Naive thymus-derived CD4-positive, alpha-beta T cell (primary cell): ENCODE data around the gene KLC4. TPM values are rescaled to one million over a fixed set of nuclear protein-coding genes. Genes with fewer than 3 reads are reported as not detected.

Experiments
- ATAC-seq: fragments of 150-1000 bp; cut with Tn5 transposase; 2 replicates; pipeline ENCODE4 v1.10.0; 2021; ENCODE audit warnings: mild to moderate bottlenecking, moderate library complexity
- CTCF ChIA-PET: fragments of 350-600 bp; sonication (Branson Sonifier 250); formaldehyde crosslinking; loops from one replicate; lab custom pipeline; 2021; ENCODE audit warnings: antibody characterized with exemption; lab: Charles Lee
- POLR2A ChIA-PET: fragments of 350-600 bp; sonication (Branson Sonifier 250); formaldehyde crosslinking; loops from one replicate; lab custom pipeline; 2021; ENCODE audit warnings: antibody characterized with exemption, inconsistent platforms; lab: Charles Lee
- DNase-seq, 9 donors: peaks; one replicate each; pipeline versions ENCODE4 v3.0.0 to v3.0.0-alpha.2; 2020 to 2022; ENCODE audit warnings: mixed read lengths in 1 of 9
- H3K27ac ChIP-seq: one replicate; pipeline ENCODE4 v1.7.0; 2013; ENCODE audit warnings: mild to moderate bottlenecking, low read depth, low read length, moderate library complexity
- H3K27me3 ChIP-seq, 2 donors: one replicate each; pipeline ENCODE4 v1.7.0; 2013; ENCODE audit warnings: low read length in 2 of 2, mild to moderate bottlenecking in 2 of 2, moderate library complexity in 2 of 2; ENCODE audit not compliant: control insufficient read depth in 2 of 2, insufficient read depth in 2 of 2
- H3K36me3 ChIP-seq, 3 experiments: 1 replicate in 2 of 3; 2 replicates in 1 of 3; pipeline ENCODE4 v1.7.0; 2013; ENCODE audit warnings: low read length in 3 of 3, mild to moderate bottlenecking in 3 of 3, moderate library complexity in 1 of 3; ENCODE audit not compliant: insufficient read depth in 3 of 3, control insufficient read depth in 2 of 3
- H3K4me1 ChIP-seq, 2 donors: one replicate each; pipeline ENCODE4 v1.7.0; 2013; ENCODE audit warnings: low read length in 2 of 2, mild to moderate bottlenecking in 2 of 2, moderate library complexity in 1 of 2; ENCODE audit not compliant: control insufficient read depth in 2 of 2, insufficient read depth in 2 of 2
- H3K4me3 ChIP-seq: 2 replicates; pipeline ENCODE4 v1.7.0; 2013; ENCODE audit warnings: mild to moderate bottlenecking, low read length
- H3K9me3 ChIP-seq, 3 experiments: 1 replicate in 2 of 3; 2 replicates in 1 of 3; pipeline ENCODE4 v1.7.0; 2013; ENCODE audit warnings: low read length in 3 of 3; ENCODE audit not compliant: control insufficient read depth in 2 of 3
- H3K27ac Mint-ChIP-seq, 9 donors: one replicate each; pipeline ENCODE4 v1.8.0; 2020 to 2022; ENCODE audit warnings: mixed read lengths in 9 of 9, mild to moderate bottlenecking in 8 of 9, moderate library complexity in 5 of 9, inconsistent platforms in 2 of 9
- H3K27me3 Mint-ChIP-seq, 5 donors: one replicate each; pipeline ENCODE4 v1.8.0; 2021 to 2022; ENCODE audit warnings: mixed read lengths in 5 of 5, mild to moderate bottlenecking in 1 of 5
- H3K36me3 Mint-ChIP-seq, 5 donors: one replicate each; pipeline ENCODE4 v1.8.0; 2020 to 2022; ENCODE audit warnings: mixed read lengths in 5 of 5, mild to moderate bottlenecking in 3 of 5, inconsistent platforms in 1 of 5
- H3K4me1 Mint-ChIP-seq, 7 donors: one replicate each; pipeline ENCODE4 v1.8.0; 2020 to 2022; ENCODE audit warnings: mixed read lengths in 7 of 7, mild to moderate bottlenecking in 3 of 7, inconsistent platforms in 1 of 7
- H3K4me3 Mint-ChIP-seq, 10 donors: one replicate each; pipeline ENCODE4 v1.8.0; 2020 to 2022; ENCODE audit warnings: mild to moderate bottlenecking in 10 of 10, mixed read lengths in 10 of 10, moderate library complexity in 6 of 10, inconsistent platforms in 2 of 10
- H3K9me3 Mint-ChIP-seq, 11 donors: one replicate each; pipeline ENCODE4 v1.8.0; 2020 to 2022; ENCODE audit warnings: mixed read lengths in 11 of 11, mild to moderate bottlenecking in 4 of 11, inconsistent platforms in 1 of 11, moderate library complexity in 1 of 11
- intact Hi-C, 2 donors: fragments of 100-400 bp; cut with micrococcal nuclease; formaldehyde crosslinking; loops; one replicate each; pipeline ENCODE4 v1.15.1; 2023
- polyA plus RNA-seq, 2 donors: library from polyadenylated mRNA; unstranded; fragments of 300-500 nt; fragmentation: Illumina TruSeq; gene quantifications; one replicate each; pipeline ENCODE4 v1.2.3, GENCODE V29; 2021
- total RNA-seq, 6 experiments: library from RNA in 5 of 6; stranded (reverse) in 5 of 6; gene quantifications; 1 replicate in 5 of 6; 2 replicates in 1 of 6; pipeline ENCODE4 v1.2.3 and lab custom pipeline; 2021 to 2026

KLC4 gene
- total and polyA plus RNA-seq, 7 experiments from 2014 or later: 11.6 to 56.9 (median 41.1) TPM

- peak overlapping the region in 5 of 9 donors; percentile 17 to 87 (median 73) for H3K27ac Mint-ChIP-seq
Observed at GRCh38 chr6:43050981-43051380, 8.4 kb upstream of the KLC4 start.

GRCh38 chr6:43052225-43052841 lies 7.1 kb upstream of the KLC4 start:
- peak overlapping the region; percentile 89 for H3K27ac ChIP-seq

More at GRCh38 chr6:43050981-43051380, 8.4 kb upstream of the KLC4 start:
- H3K9me3 ChIP-seq: no peaks in the 10 kb centered on the region
- peaks cover 0 to 33% (median 7%) of the 10 kb centered on the region in 5 donors for H3K36me3 Mint-ChIP-seq
- intact Hi-C loops: loop anchor here (5.0 to 10.0 kb wide), 3 partner anchors 464 to 1316 kb away; partner anchors contain the start of genes LRRC73 (in 1 of the 2), POLR1C (in 1 of the 2), TFEB (in 1 of the 2) and YIPF3 (in 1 of the 2)
- CTCF ChIA-PET: interaction anchor here (0.8 kb wide), 1 partner anchor 131 kb away, joined by 3 read pairs; the partner anchor contains the start of gene CUL9
- peaks cover 29 to 45% (median 37%) of the 10 kb centered on the region in 7 donors for H3K4me1 Mint-ChIP-seq
- H3K27me3 Mint-ChIP-seq: no peaks in the 10 kb centered on the region
- no peaks in the 10 kb centered on the region for H3K27me3 ChIP-seq
- H3K9me3 Mint-ChIP-seq: no peaks in the 10 kb centered on the region
- no peak overlapping the region for H3K27ac ChIP-seq
- H3K4me3 Mint-ChIP-seq: peak overlapping the region in 1 of 10 donors; percentile 56
- ATAC-seq (no peak), DNase-seq (no peak)
- peaks cover 0 to 47% (median 4%) of the 10 kb centered on the region in 3 experiments for H3K36me3 ChIP-seq
- H3K4me1 ChIP-seq: peaks cover 8 to 13% of the 10 kb centered on the region in 2 donors
- POLR2A ChIA-PET: interaction anchor here (1.2 kb wide), 1 partner anchor 9 kb away, joined by 4 read pairs; the partner anchor contains the start of genes KLC4 and MRPL2
- H3K4me3 ChIP-seq: no peak overlapping the region

GRCh38 chr6:43052842-43053544 lies 6.4 kb upstream of the KLC4 start:
- no peaks in the 10 kb centered on the region for H3K9me3 Mint-ChIP-seq
- Histone ChIP-seq H3K4me3 (peak overlapping the region; percentile 70), H3K9me3 (no peaks in the 10 kb centered on the region), H3K27me3 (no peaks in the 10 kb centered on the region), H3K36me3 (peaks cover 0 to 39% (median 4%) of the 10 kb centered on the region in 3 experiments), H3K27ac (peak overlapping the region; percentile 89), H3K4me1 (peaks cover 8 to 17% of the 10 kb centered on the region in 2 donors)
- intact Hi-C loops: loop anchor here (1.0 to 10.0 kb wide), 9 partner anchors 32 to 1318 kb away; partner anchors contain the start of genes CNPY3 (in 2 of the 2), KLHDC3 (in 2 of the 2), PEX6 (in 2 of the 2) and PPP2R5D (in 2 of the 2)
- CTCF ChIA-PET: interaction anchor here (0.7 to 1.1 kb wide), 3 partner anchors 32 to 117 kb away, joined by 4 to 5 read pairs (median 4); partner anchors contain the start of gene RRP36
- H3K27ac Mint-ChIP-seq: peak overlapping the region; percentile 92 to 99 (median 97)
- peaks cover 0 to 28% (median 7%) of the 10 kb centered on the region in 5 donors for H3K36me3 Mint-ChIP-seq
- POLR2A ChIA-PET: interaction anchor here (0.6 to 4.3 kb wide), 17 partner anchors 8 to 554 kb away, joined by 3 to 37 read pairs (median 4); partner anchors contain the start of genes CNPY3, KLHDC3, MEA1 and PEX6
- ATAC-seq: peak; percentile 22
- H3K27me3 Mint-ChIP-seq: no peaks in the 10 kb centered on the region
- H3K4me3 Mint-ChIP-seq: peak overlapping the region; percentile 86 to 99 (median 94)
- DNase-seq: peak in 2 of 9 donors; percentile 8 to 30
- H3K4me1 Mint-ChIP-seq: peaks cover 31 to 51% (median 43%) of the 10 kb centered on the region in 7 donors

More at GRCh38 chr6:43052225-43052841, 7.1 kb upstream of the KLC4 start:
- intact Hi-C loops: loop anchor here (5.0 to 10.0 kb wide), 3 partner anchors 462 to 1318 kb away; partner anchors contain the start of genes LRRC73 (in 1 of the 2), POLR1C (in 1 of the 2), TFEB (in 1 of the 2) and YIPF3 (in 1 of the 2)
- H3K4me3 Mint-ChIP-seq: peak overlapping the region; percentile 86 to 99 (median 94)
- Histone ChIP-seq H3K4me3 (peak overlapping the region; percentile 70), H3K9me3 (no peaks in the 10 kb centered on the region), H3K27me3 (no peaks in the 10 kb centered on the region), H3K36me3 (peaks cover 0 to 37% (median 4%) of the 10 kb centered on the region in 3 experiments), H3K4me1 (peaks cover 8 to 13% of the 10 kb centered on the region in 2 donors)
- H3K27me3 Mint-ChIP-seq: no peaks in the 10 kb centered on the region
- ChIA-PET POLR2A (interaction anchor here (1.0 to 4.3 kb wide), 5 partner anchors 15 to 123 kb away, joined by 3 to 34 read pairs (median 22); partner anchors contain the start of genes CNPY3, PEX6 and RRP36), CTCF (interaction anchor here (0.7 kb wide), 1 partner anchor 116 kb away, joined by 4 read pairs; no protein-coding TSS in a partner anchor)
- peaks cover 29 to 48% (median 37%) of the 10 kb centered on the region in 7 donors for H3K4me1 Mint-ChIP-seq
- no peaks in the 10 kb centered on the region for H3K9me3 Mint-ChIP-seq
- ATAC-seq (no peak), DNase-seq (no peak)
- peaks cover 0 to 31% (median 7%) of the 10 kb centered on the region in 5 donors for H3K36me3 Mint-ChIP-seq
- peak overlapping the region; percentile 92 to 99 (median 97) for H3K27ac Mint-ChIP-seq

GRCh38 chr6:43053545-43054205 lies 5.8 kb upstream of the KLC4 start, which contains the start of gene CUL7:
CUL7 (minus strand) TSS chr6:43053851; CDS start chr6:43052788, 1,063 bp downstream.
- ATAC-seq: peak; percentile 99
- intact Hi-C loops: loop anchor here (1.0 to 10.0 kb wide), 9 partner anchors 32 to 1319 kb away; partner anchors contain the start of genes CNPY3 (in 2 of the 2), KLHDC3 (in 2 of the 2), PEX6 (in 2 of the 2) and PPP2R5D (in 2 of the 2)
- Mint-ChIP-seq H3K4me1 (peaks cover 37 to 58% (median 50%) of the 10 kb centered on the region in 7 donors), H3K27ac (peak within 1 kb of the TSS; percentile 92 to 99 (median 97)), H3K27me3 (no peaks in the 10 kb centered on the region), H3K36me3 (peaks cover 0 to 28% (median 7%) of the 10 kb centered on the region in 5 donors), H3K4me3 (peak within 1 kb of the TSS; percentile 86 to 99 (median 94)), H3K9me3 (no peaks in the 10 kb centered on the region)
- ChIA-PET POLR2A (interaction anchor here (0.6 to 4.3 kb wide), 21 partner anchors 9 to 553 kb away, joined by 3 to 37 read pairs (median 4); partner anchors contain the start of genes CNPY3, KLHDC3, MEA1 and PEX6), CTCF (interaction anchor here (1.0 to 1.2 kb wide), 5 partner anchors 29 to 124 kb away, joined by 3 to 5 read pairs (median 4); partner anchors contain the start of genes KLHDC3 and RRP36)
- Histone ChIP-seq H3K9me3 (no peaks in the 10 kb centered on the region), H3K36me3 (peaks cover 0 to 36% (median 4%) of the 10 kb centered on the region in 3 experiments), H3K4me1 (peaks cover 8 to 24% of the 10 kb centered on the region in 2 donors), H3K27ac (peak within 1 kb of the TSS; percentile 89), H3K27me3 (no peaks in the 10 kb centered on the region), H3K4me3 (peak within 1 kb of the TSS; percentile 70)
- DNase-seq: peak; percentile 72 to 90 (median 88)

GRCh38 chr6:43054206-43054943 lies 5.1 kb upstream of the KLC4 start:
- H3K27ac ChIP-seq: peak overlapping the region; percentile 89
- ChIA-PET POLR2A (interaction anchor here (0.6 to 4.3 kb wide), 19 partner anchors 9 to 462 kb away, joined by 3 to 37 read pairs (median 4); partner anchors contain the start of genes CNPY3, KLHDC3, MEA1 and PEX6), CTCF (interaction anchor here (1.0 to 1.2 kb wide), 5 partner anchors 29 to 124 kb away, joined by 3 to 5 read pairs (median 4); partner anchors contain the start of genes KLHDC3 and RRP36)
- intact Hi-C loops: loop anchor here (5.0 to 10.0 kb wide), 3 partner anchors 460 to 1320 kb away; partner anchors contain the start of genes LRRC73 (in 1 of the 2), POLR1C (in 1 of the 2), TFEB (in 1 of the 2) and YIPF3 (in 1 of the 2)
- Mint-ChIP-seq H3K4me1 (peaks cover 38 to 64% (median 56%) of the 10 kb centered on the region in 7 donors), H3K36me3 (peaks cover 0 to 24% (median 8%) of the 10 kb centered on the region in 5 donors), H3K9me3 (no peaks in the 10 kb centered on the region), H3K27ac (peak overlapping the region; percentile 92 to 99 (median 97)), H3K4me3 (peak overlapping the region; percentile 86 to 99 (median 94)), H3K27me3 (no peaks in the 10 kb centered on the region)
- H3K4me1 ChIP-seq: peaks cover 8 to 24% of the 10 kb centered on the region in 2 donors
- no peak for DNase-seq
- H3K27me3 ChIP-seq: no peaks in the 10 kb centered on the region
- H3K36me3 ChIP-seq: peaks cover 0 to 34% (median under 1%) of the 10 kb centered on the region in 3 experiments
- no peaks in the 10 kb centered on the region for H3K9me3 ChIP-seq
- H3K4me3 ChIP-seq: peak overlapping the region; percentile 70
- ATAC-seq: no peak
